ENCODE measurements around the gene AGAP5. TPM values are rescaled to one million over a fixed set of nuclear protein-coding genes. Genes with fewer than 3 reads are reported as not detected.
"Not testable (repeated sequence)": the region's sequence is repeated elsewhere in the genome, so short reads cannot be mapped to it uniquely, and the experiment has no call there.

AGAP5 gene
- polyA plus RNA-seq, 2 donors: 2.6 to 7.5 TPM

- not testable (repeated sequence) for H3K4me3 ChIP-seq (ENCODE audit: low read depth in 1 of 2, low read length in 2 of 2); H3K27ac ChIP-seq (ENCODE audit: low read depth in 2 of 2, low read length in 1 of 2); H3K36me3 ChIP-seq (ENCODE audit: control insufficient read depth in 2 of 2, insufficient read depth in 2 of 2, low read length in 1 of 2); H3K27me3 ChIP-seq (ENCODE audit: control insufficient read depth in 1 of 2, insufficient read depth in 2 of 2, low read length in 2 of 2); H3K9me3 ChIP-seq (ENCODE audit: control insufficient read depth in 2 of 2, insufficient read depth in 1 of 2, low read depth in 1 of 2, low read length in 1 of 2); H3K4me1 ChIP-seq (ENCODE audit: control insufficient read depth in 2 of 2, insufficient read depth in 2 of 2, low read length in 1 of 2)
- 89% methylated on average over 17 of the region's 17 CpGs for WGBS, 2 donors
These were observed 17.6 kb upstream of the AGAP5 start for GRCh38 chr10:73715179-73716156.

GRCh38 chr10:73714483-73714882, 16.6 kb upstream of the AGAP5 start:
- not testable (repeated sequence) for H3K27ac ChIP-seq (ENCODE audit: low read depth in 2 of 2, low read length in 1 of 2); H3K9me3 ChIP-seq (ENCODE audit: control insufficient read depth in 2 of 2, insufficient read depth in 1 of 2, low read depth in 1 of 2, low read length in 1 of 2); H3K27me3 ChIP-seq (ENCODE audit: control insufficient read depth in 1 of 2, insufficient read depth in 2 of 2, low read length in 2 of 2); H3K4me1 ChIP-seq (ENCODE audit: control insufficient read depth in 2 of 2, insufficient read depth in 2 of 2, low read length in 1 of 2); H3K36me3 ChIP-seq (ENCODE audit: control insufficient read depth in 2 of 2, insufficient read depth in 2 of 2, low read length in 1 of 2); H3K4me3 ChIP-seq (ENCODE audit: low read depth in 1 of 2, low read length in 2 of 2)
- 58 to 67% methylated on average over 3 of the region's 3 CpGs for WGBS, 2 donors

DNA sequence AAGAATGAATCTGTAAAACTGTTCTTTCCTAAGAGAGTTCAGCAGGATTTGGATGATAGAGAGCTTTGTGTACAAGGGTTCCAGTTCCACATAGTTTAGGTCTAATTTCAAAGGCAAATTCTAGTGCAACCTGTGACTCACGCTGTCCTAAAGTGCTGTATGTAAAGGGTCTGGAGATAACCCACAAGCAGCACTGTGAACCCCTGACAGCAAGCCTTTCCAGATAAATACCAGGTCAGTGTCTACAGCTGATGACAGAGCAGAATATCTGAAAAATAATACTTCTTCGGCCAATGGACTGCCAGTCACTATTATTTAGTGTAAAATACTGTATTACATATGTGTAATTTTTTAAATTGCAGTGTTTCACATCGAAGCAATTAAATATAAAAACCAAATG, 16.0 kb upstream of the AGAP5 start:
- not testable (repeated sequence) for H3K4me1 ChIP-seq (ENCODE audit: control insufficient read depth in 2 of 2, insufficient read depth in 2 of 2, low read length in 1 of 2); H3K27ac ChIP-seq (ENCODE audit: low read depth in 2 of 2, low read length in 1 of 2); H3K9me3 ChIP-seq (ENCODE audit: control insufficient read depth in 2 of 2, insufficient read depth in 1 of 2, low read depth in 1 of 2, low read length in 1 of 2); H3K36me3 ChIP-seq (ENCODE audit: control insufficient read depth in 2 of 2, insufficient read depth in 2 of 2, low read length in 1 of 2); H3K27me3 ChIP-seq (ENCODE audit: control insufficient read depth in 1 of 2, insufficient read depth in 2 of 2, low read length in 2 of 2); H3K4me3 ChIP-seq (ENCODE audit: low read depth in 1 of 2, low read length in 2 of 2)
- 90 to 91% methylated on average over 3 of the region's 3 CpGs for WGBS, 2 donors

GRCh38 chr10:73711683-73712082, 13.8 kb upstream of the AGAP5 start:
- H3K27me3 ChIP-seq (ENCODE audit: control insufficient read depth in 1 of 2, insufficient read depth in 2 of 2, low read length in 2 of 2); H3K4me1 ChIP-seq (ENCODE audit: control insufficient read depth in 2 of 2, insufficient read depth in 2 of 2, low read length in 1 of 2); H3K9me3 ChIP-seq (ENCODE audit: control insufficient read depth in 2 of 2, insufficient read depth in 1 of 2, low read depth in 1 of 2, low read length in 1 of 2); H3K36me3 ChIP-seq (ENCODE audit: control insufficient read depth in 2 of 2, insufficient read depth in 2 of 2, low read length in 1 of 2); H3K27ac ChIP-seq (ENCODE audit: low read depth in 2 of 2, low read length in 1 of 2); H3K4me3 ChIP-seq (ENCODE audit: low read depth in 1 of 2, low read length in 2 of 2): not testable (repeated sequence)
- WGBS, 2 donors: 91 to 96% methylated on average over 5 of the region's 5 CpGs

- not testable (repeated sequence) for H3K9me3 ChIP-seq (ENCODE audit: control insufficient read depth in 2 of 2, insufficient read depth in 1 of 2, low read depth in 1 of 2, low read length in 1 of 2); H3K4me1 ChIP-seq (ENCODE audit: control insufficient read depth in 2 of 2, insufficient read depth in 2 of 2, low read length in 1 of 2); H3K4me3 ChIP-seq (ENCODE audit: low read depth in 1 of 2, low read length in 2 of 2); H3K27ac ChIP-seq (ENCODE audit: low read depth in 2 of 2, low read length in 1 of 2); H3K36me3 ChIP-seq (ENCODE audit: control insufficient read depth in 2 of 2, insufficient read depth in 2 of 2, low read length in 1 of 2); H3K27me3 ChIP-seq (ENCODE audit: control insufficient read depth in 1 of 2, insufficient read depth in 2 of 2, low read length in 2 of 2)
- 94% methylated on average over 1 of the region's 1 CpG for WGBS, 2 donors
These were observed 10.2 kb upstream of the AGAP5 start for GRCh38 chr10:73708122-73708521.

- not testable (repeated sequence) for H3K27me3 ChIP-seq (ENCODE audit: control insufficient read depth in 1 of 2, insufficient read depth in 2 of 2, low read length in 2 of 2); H3K36me3 ChIP-seq (ENCODE audit: control insufficient read depth in 2 of 2, insufficient read depth in 2 of 2, low read length in 1 of 2); H3K4me1 ChIP-seq (ENCODE audit: control insufficient read depth in 2 of 2, insufficient read depth in 2 of 2, low read length in 1 of 2); H3K27ac ChIP-seq (ENCODE audit: low read depth in 2 of 2, low read length in 1 of 2); H3K9me3 ChIP-seq (ENCODE audit: control insufficient read depth in 2 of 2, insufficient read depth in 1 of 2, low read depth in 1 of 2, low read length in 1 of 2); H3K4me3 ChIP-seq (ENCODE audit: low read depth in 1 of 2, low read length in 2 of 2)
These were observed 9.7 kb upstream of the AGAP5 start for GRCh38 chr10:73707628-73708027.

DNA sequence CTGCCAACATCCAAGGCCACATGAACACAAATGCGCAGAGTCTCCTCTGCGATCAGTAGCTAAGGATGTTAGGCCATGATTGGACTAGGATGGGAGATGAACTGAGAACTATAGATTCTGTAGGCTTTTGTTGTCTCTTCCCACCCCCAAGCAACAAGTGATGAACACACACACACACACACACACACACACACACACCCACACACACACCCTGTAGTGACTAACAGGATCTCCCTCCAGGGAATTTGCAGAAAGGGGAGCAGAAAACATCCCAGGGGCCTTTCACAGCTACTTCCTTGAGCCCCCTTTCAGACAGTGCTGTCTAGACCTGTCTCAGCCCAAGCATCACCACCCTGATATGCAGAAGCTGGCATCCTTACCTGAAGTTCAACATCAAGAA, 8.6 kb upstream of the AGAP5 start:
- WGBS, 2 donors: 96 to 100% methylated on average over 2 of the region's 2 CpGs
- not testable (repeated sequence) for H3K4me3 ChIP-seq (ENCODE audit: low read depth in 1 of 2, low read length in 2 of 2); H3K36me3 ChIP-seq (ENCODE audit: control insufficient read depth in 2 of 2, insufficient read depth in 2 of 2, low read length in 1 of 2); H3K4me1 ChIP-seq (ENCODE audit: control insufficient read depth in 2 of 2, insufficient read depth in 2 of 2, low read length in 1 of 2); H3K27ac ChIP-seq (ENCODE audit: low read depth in 2 of 2, low read length in 1 of 2); H3K27me3 ChIP-seq (ENCODE audit: control insufficient read depth in 1 of 2, insufficient read depth in 2 of 2, low read length in 2 of 2); H3K9me3 ChIP-seq (ENCODE audit: control insufficient read depth in 2 of 2, insufficient read depth in 1 of 2, low read depth in 1 of 2, low read length in 1 of 2)

DNA sequence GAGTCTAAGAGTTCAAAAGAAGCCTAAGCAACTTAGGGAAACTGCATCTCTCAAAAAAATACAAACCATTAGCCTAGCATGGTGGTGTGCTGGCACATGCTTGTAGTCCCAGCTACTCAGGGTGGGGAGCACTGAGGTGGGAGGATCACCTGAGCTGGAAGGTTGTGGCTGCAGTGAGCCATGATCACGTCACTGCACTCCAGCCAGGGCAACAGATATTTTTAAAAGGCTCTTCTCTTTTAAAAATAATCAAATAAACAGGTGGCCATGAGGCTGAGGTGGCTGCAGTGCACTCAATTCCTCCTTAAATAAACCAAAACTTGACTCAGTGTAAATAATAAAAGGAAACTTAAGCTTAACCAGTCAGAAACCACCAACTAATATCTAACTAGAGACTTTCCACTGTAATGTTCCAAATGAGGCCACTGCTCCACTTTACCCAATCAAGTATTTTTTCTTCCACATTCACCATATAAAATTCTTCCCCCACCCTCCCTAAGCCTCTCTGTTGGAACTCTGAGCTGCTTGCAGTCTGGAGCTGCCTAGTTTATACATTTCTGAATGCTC, 7.7 kb upstream of the AGAP5 start:
- H3K4me3 ChIP-seq (ENCODE audit: low read depth in 1 of 2, low read length in 2 of 2); H3K27ac ChIP-seq (ENCODE audit: low read depth in 2 of 2, low read length in 1 of 2); H3K9me3 ChIP-seq (ENCODE audit: control insufficient read depth in 2 of 2, insufficient read depth in 1 of 2, low read depth in 1 of 2, low read length in 1 of 2); H3K4me1 ChIP-seq (ENCODE audit: control insufficient read depth in 2 of 2, insufficient read depth in 2 of 2, low read length in 1 of 2); H3K27me3 ChIP-seq (ENCODE audit: control insufficient read depth in 1 of 2, insufficient read depth in 2 of 2, low read length in 2 of 2); H3K36me3 ChIP-seq (ENCODE audit: control insufficient read depth in 2 of 2, insufficient read depth in 2 of 2, low read length in 1 of 2): not testable (repeated sequence)
- 78 to 83% methylated on average over 1 of the region's 1 CpG for WGBS, 2 donors

DNA sequence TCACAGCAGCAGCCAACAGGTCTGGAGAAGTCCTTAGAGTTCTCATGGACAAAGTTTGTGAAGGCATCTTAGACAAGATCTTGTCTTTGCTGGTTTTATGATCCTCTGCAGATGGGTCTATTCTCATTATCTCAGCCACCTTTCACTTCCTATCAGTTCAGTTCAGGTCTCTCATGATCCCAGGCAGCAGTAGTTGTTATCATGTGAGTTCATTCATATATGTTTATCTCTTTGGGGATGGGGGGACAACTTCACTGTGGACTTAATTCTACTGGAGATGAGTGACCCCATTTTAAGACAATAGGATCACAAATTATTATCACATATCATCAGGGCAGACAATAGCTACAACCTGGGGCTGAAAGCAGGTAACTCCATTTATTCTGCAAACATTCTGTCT, 6.0 kb upstream of the AGAP5 start:
- not testable (repeated sequence) for H3K27me3 ChIP-seq (ENCODE audit: control insufficient read depth in 1 of 2, insufficient read depth in 2 of 2, low read length in 2 of 2); H3K36me3 ChIP-seq (ENCODE audit: control insufficient read depth in 2 of 2, insufficient read depth in 2 of 2, low read length in 1 of 2); H3K9me3 ChIP-seq (ENCODE audit: control insufficient read depth in 2 of 2, insufficient read depth in 1 of 2, low read depth in 1 of 2, low read length in 1 of 2); H3K27ac ChIP-seq (ENCODE audit: low read depth in 2 of 2, low read length in 1 of 2); H3K4me3 ChIP-seq (ENCODE audit: low read depth in 1 of 2, low read length in 2 of 2); H3K4me1 ChIP-seq (ENCODE audit: control insufficient read depth in 2 of 2, insufficient read depth in 2 of 2, low read length in 1 of 2)

GRCh38 chr10:73698819-73699218, 910 bp upstream of the AGAP5 start:
- not testable (repeated sequence) for H3K27ac ChIP-seq (ENCODE audit: low read depth in 2 of 2, low read length in 1 of 2); H3K4me3 ChIP-seq (ENCODE audit: low read depth in 1 of 2, low read length in 2 of 2); H3K9me3 ChIP-seq (ENCODE audit: control insufficient read depth in 2 of 2, insufficient read depth in 1 of 2, low read depth in 1 of 2, low read length in 1 of 2); H3K27me3 ChIP-seq (ENCODE audit: control insufficient read depth in 1 of 2, insufficient read depth in 2 of 2, low read length in 2 of 2); H3K4me1 ChIP-seq (ENCODE audit: control insufficient read depth in 2 of 2, insufficient read depth in 2 of 2, low read length in 1 of 2); H3K36me3 ChIP-seq (ENCODE audit: control insufficient read depth in 2 of 2, insufficient read depth in 2 of 2, low read length in 1 of 2)
- 88 to 95% methylated on average over 2 of the region's 2 CpGs for WGBS, 2 donors
